HuH-7.5 (cell line): ENCODE data around the gene CYP27B1.
"Not testable (repeated sequence)": the region's sequence is repeated elsewhere in the genome, so short reads cannot be mapped to it uniquely, and the experiment has no call there.

Experiments used
- DNase-seq: peaks from one replicate; pipeline ENCODE4 v3.0.0; 2011; ENCODE audit warnings: low spot score

The CYP27B1 gene

GRCh38 chr12:57721846-57722608 is 44.9 kb downstream of the CYP27B1 start:
- DNase-seq, result not testable (repeated sequence)

- DNase-seq, result no peak
Measured at GRCh38 chr12:57720606-57721595, 46.0 kb downstream of the CYP27B1 start.

- DNase-seq, result no peak
Measured at GRCh38 chr12:57719777-57720605, 46.9 kb downstream of the CYP27B1 start.

GRCh38 chr12:57718641-57719528 is 48.0 kb downstream of the CYP27B1 start:
- no peak for DNase-seq

- DNase-seq, result no peak
Measured at GRCh38 chr12:57717846-57718640, 48.8 kb downstream of the CYP27B1 start.

GRCh38 chr12:57717131-57717530 is 49.7 kb downstream of the CYP27B1 start:
- no peak for DNase-seq

- DNase-seq, result no peak
Measured at GRCh38 chr12:57716305-57716704, 50.6 kb downstream of the CYP27B1 start.

- DNase-seq, result no peak
Measured at GRCh38 chr12:57715786-57716185, 51.1 kb downstream of the CYP27B1 start.

- not testable (repeated sequence) for DNase-seq
Measured at GRCh38 chr12:57715036-57715748, 51.7 kb downstream of the CYP27B1 start.

- no peak for DNase-seq
Measured at GRCh38 chr12:57713209-57713608, 53.7 kb downstream of the CYP27B1 start.

- DNase-seq, result no peak
Measured at GRCh38 chr12:57712701-57713100, 54.2 kb downstream of the CYP27B1 start.
